Adrenal gland (tissue), 12 donors: ENCODE measurements around the gene PKNOX2. TPM values are rescaled to one million over a fixed set of nuclear protein-coding genes. Genes with fewer than 3 reads are reported as not detected.

Experiments
- DNase-seq, 7 donors: peaks; one replicate each; pipeline ENCODE4 v3.0.0-alpha.2; 2019 to 2020
- H3K27ac ChIP-seq, 5 donors: fragments of 200-600 bp; sonication (generic) in 4 of 5; 1 replicate in 3 of 5; 2 replicates in 2 of 5; pipeline versions ENCODE4 v1.5.1 to v1.8.0; 2016 to 2020; ENCODE audit warnings: mild to moderate bottlenecking in 1 of 5
- H3K27me3 ChIP-seq: fragments of 200-600 bp; 2 replicates; pipeline ENCODE4 v1.8.0; 2021
- H3K36me3 ChIP-seq, 2 donors: fragments of 200-600 bp; replicated peaks in 1 of 2; 1 replicate in 1 of 2; 2 replicates in 1 of 2; pipeline versions ENCODE4 v1.5.1 to v1.8.0; 2018 to 2022
- H3K4me1 ChIP-seq, 2 donors: fragments of 200-600 bp; replicated peaks in 1 of 2; 1 replicate in 1 of 2; 2 replicates in 1 of 2; pipeline versions ENCODE4 v1.5.1 to v1.8.0; 2018 to 2021
- H3K4me3 ChIP-seq, 4 donors: fragments of 200-600 bp; sonication (generic) in 3 of 4; one replicate each; pipeline ENCODE4 v1.5.1; 2016 to 2018
- H3K9me3 ChIP-seq, 3 donors: fragments of 200-600 bp; sonication (generic) in 1 of 3; replicated peaks in 1 of 3; 1 replicate in 2 of 3; 2 replicates in 1 of 3; pipeline versions ENCODE4 v1.5.1 to v1.8.0; 2016 to 2021
- POLR2A ChIP-seq, 2 donors: fragments of 450-650 bp; IDR thresholded peaks; one replicate each; pipeline ENCODE4 v1.6.1; 2017; ENCODE audit warnings: antibody characterized with exemption in 2 of 2, mild to moderate bottlenecking in 2 of 2, moderate library complexity in 1 of 2
- WGBS, 4 donors: extraction: QIAGEN DNeasy Blood & Tissue Kit in 2 of 4; methylation state at CpG; one replicate each; pipeline versions ENCODE4 v1.1.5 to v1.1.7; 2013 to 2017; 5-methylcytosine and 5-hydroxymethylcytosine counted together
- intact Hi-C, 2 donors: fragments of 100-400 bp; cut with DNase I; formaldehyde crosslinking; loops; one replicate each; pipeline versions ENCODE4 v1.14.1 to v1.15.0; 2022 to 2023
- polyA plus RNA-seq, 3 donors: library from polyadenylated mRNA; stranded (reverse); fragments of 200-250 nt in 2 of 3; fragments of 350-450 nt in 1 of 3; fragmentation: Illumina TruSeq in 1 of 3; extraction: RNeasy Lipid Tissue Mini Kit (QIAGEN cat#74804) in 1 of 3; gene quantifications; one replicate each; pipeline ENCODE4 v1.2.3, GENCODE V29; 2013 to 2014
- total RNA-seq, 9 donors: library from RNA; depleted of rRNA in 4 of 9; stranded (reverse); fragments of >200 nt in 4 of 9; fragments of 120-200 nt in 1 of 9; fragmentation: NEBNext Ultra II Directional in 1 of 9; extraction: Animal tissue kit (Norgen Biotek cat#: 25700) in 1 of 9; gene quantifications; one replicate each; pipeline versions ENCODE4 v1.1.0 to v1.2.4, GENCODE V29; 2013 to 2023
- TF ChIP-seq, protein P1 (sequence below), 6 experiments: fragments of 450-650 bp in 4 of 6; fragments of 200-600 bp in 2 of 6; sonication (generic) in 1 of 6; IDR thresholded peaks; 1 replicate in 5 of 6; 2 replicates in 1 of 6; pipeline versions ENCODE4 v1.5.1 to v1.8.0; 2016 to 2021; ENCODE audit warnings: antibody characterized with exemption in 6 of 6, mild to moderate bottlenecking in 2 of 6, moderate library complexity in 1 of 6
- donor health status: healthy with polysubstance abuse.
- donor health status: Bipolar disorder and iron deficiency.
- donor health status: DM: yes; HTN: yes; CAD: no.
- donor health status: DM: no; HTN: no; CAD: no.
- donor health status: DM: no; HTN: no; CAD: no.
- donor health status: DM: yes; HTN: yes; CAD: no.

Gene PKNOX2
- total and polyA plus RNA-seq, 12 donors = 1.2 to 34.7 (median 3.1) TPM

DNA sequence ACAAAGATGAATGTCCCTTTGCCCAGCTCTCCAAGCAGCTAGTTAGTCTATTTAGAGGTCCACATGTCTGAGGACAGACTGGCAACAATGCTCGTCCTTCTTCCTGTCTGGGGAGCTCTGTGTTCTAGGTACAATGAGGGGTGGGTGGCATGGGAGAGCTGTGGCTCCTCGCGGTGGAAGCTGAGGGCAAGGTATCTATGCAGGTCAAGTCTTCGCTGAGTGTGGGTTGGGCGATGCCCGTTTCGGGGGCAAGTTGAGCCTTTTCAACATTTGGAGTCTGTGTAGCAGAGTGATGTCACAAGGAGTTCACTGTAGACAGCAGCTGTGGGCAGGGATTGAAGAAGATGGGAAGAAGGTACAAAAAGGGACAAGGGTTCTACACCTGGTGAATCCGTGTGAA is 168.3 kb downstream of the PKNOX2 start:
- peak in 1 of 7 donors; percentile 20 for DNase-seq
- Histone ChIP-seq H3K4me1 (no peaks in the 10 kb centered on the region), H3K4me3 (no peak overlapping the region), H3K27ac (no peak overlapping the region), H3K9me3 (no peaks in the 10 kb centered on the region), H3K27me3 (no peaks in the 10 kb centered on the region), H3K36me3 (no peaks in the 10 kb centered on the region)
- WGBS, 4 donors = 84 to 93% (median 90%) methylated on average over 8 of the region's 8 CpGs
- intact Hi-C loops = no loop called here
- TF ChIP-seq, protein P1, sequence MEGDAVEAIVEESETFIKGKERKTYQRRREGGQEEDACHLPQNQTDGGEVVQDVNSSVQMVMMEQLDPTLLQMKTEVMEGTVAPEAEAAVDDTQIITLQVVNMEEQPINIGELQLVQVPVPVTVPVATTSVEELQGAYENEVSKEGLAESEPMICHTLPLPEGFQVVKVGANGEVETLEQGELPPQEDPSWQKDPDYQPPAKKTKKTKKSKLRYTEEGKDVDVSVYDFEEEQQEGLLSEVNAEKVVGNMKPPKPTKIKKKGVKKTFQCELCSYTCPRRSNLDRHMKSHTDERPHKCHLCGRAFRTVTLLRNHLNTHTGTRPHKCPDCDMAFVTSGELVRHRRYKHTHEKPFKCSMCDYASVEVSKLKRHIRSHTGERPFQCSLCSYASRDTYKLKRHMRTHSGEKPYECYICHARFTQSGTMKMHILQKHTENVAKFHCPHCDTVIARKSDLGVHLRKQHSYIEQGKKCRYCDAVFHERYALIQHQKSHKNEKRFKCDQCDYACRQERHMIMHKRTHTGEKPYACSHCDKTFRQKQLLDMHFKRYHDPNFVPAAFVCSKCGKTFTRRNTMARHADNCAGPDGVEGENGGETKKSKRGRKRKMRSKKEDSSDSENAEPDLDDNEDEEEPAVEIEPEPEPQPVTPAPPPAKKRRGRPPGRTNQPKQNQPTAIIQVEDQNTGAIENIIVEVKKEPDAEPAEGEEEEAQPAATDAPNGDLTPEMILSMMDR (IDR thresholded peaks at IDR 0.05) = no peak
- no peak for TF ChIP-seq POLR2A (IDR thresholded peaks at IDR 0.05)

DNA sequence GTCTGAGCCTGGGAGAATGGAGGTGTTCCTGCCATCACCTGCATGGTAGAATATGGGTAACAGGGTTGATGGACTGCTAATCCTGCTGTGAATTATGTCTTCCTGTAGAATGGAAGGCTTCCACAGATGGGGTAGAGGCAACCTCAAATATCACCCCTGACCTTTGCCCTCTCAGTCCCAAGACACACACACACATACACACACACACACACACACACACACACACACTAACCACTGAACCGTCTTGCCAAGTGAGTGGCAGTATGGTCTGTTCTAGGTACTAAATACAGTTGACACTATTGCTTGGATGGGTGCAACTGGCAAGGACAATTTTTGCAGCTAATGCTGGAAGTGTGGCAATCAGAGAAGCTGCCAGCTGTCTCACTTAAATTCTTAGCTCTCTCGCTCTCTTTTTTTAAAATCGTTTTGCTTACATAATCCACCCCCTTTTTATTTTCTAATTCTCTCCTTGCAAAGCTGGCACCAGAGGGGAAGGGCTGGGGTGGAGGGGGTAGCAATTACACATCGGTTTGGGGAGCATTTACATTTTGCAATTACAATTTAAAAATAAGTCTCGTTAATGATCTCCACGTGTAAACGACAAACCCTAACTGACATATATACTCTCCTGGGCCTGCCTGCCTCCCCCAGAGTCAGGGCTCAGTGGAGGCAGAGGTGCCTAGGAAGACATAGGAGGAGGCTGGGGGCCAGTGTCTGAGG is 169.0 kb downstream of the PKNOX2 start:
- intact Hi-C loops = no loop called here

DNA sequence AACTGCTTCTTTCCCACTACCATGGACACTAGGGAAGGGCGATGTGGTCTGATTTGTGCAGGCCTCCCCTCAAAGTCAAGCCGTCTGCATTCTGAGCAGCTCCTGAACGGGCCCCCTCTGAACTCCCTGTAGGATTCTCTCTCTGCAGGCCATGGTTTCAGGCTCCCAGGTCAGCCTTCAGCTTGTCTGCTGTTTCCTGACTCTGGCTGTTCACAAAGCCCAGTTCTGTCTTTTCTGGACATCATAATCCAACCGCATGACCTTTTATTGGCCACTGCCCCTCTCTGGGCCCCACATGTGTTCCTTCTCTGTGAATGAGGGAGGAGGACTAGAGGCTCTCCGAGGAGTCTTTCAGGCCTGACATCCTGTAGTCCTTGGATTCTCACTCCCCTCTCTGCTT is 170.6 kb downstream of the PKNOX2 start:
- Histone ChIP-seq H3K36me3 (no peaks in the 10 kb centered on the region), H3K4me3 (no peak overlapping the region), H3K27ac (no peak overlapping the region), H3K9me3 (no peaks in the 10 kb centered on the region), H3K27me3 (no peaks in the 10 kb centered on the region), H3K4me1 (no peaks in the 10 kb centered on the region)
- intact Hi-C loops = no loop called here
- WGBS, 4 donors = 59 to 65% (median 64%) methylated on average over 5 of the region's 5 CpGs
- DNase-seq = no peak
- TF ChIP-seq, protein P1 (IDR thresholded peaks at IDR 0.05) = no peak
- no peak for TF ChIP-seq POLR2A (IDR thresholded peaks at IDR 0.05)

More for the DNA sequence above, 169.0 kb downstream of the PKNOX2 start:
- Histone ChIP-seq H3K36me3 (no peaks in the 10 kb centered on the region), H3K27me3 (no peaks in the 10 kb centered on the region), H3K27ac (no peak overlapping the region), H3K4me3 (no peak overlapping the region), H3K4me1 (no peaks in the 10 kb centered on the region), H3K9me3 (no peaks in the 10 kb centered on the region)
- peak in 1 of 7 donors; percentile 34 for DNase-seq
- TF ChIP-seq POLR2A (IDR thresholded peaks at IDR 0.05) = no peak
- 77 to 87% (median 81%) methylated on average over 7 of the region's 7 CpGs for WGBS, 4 donors

DNA sequence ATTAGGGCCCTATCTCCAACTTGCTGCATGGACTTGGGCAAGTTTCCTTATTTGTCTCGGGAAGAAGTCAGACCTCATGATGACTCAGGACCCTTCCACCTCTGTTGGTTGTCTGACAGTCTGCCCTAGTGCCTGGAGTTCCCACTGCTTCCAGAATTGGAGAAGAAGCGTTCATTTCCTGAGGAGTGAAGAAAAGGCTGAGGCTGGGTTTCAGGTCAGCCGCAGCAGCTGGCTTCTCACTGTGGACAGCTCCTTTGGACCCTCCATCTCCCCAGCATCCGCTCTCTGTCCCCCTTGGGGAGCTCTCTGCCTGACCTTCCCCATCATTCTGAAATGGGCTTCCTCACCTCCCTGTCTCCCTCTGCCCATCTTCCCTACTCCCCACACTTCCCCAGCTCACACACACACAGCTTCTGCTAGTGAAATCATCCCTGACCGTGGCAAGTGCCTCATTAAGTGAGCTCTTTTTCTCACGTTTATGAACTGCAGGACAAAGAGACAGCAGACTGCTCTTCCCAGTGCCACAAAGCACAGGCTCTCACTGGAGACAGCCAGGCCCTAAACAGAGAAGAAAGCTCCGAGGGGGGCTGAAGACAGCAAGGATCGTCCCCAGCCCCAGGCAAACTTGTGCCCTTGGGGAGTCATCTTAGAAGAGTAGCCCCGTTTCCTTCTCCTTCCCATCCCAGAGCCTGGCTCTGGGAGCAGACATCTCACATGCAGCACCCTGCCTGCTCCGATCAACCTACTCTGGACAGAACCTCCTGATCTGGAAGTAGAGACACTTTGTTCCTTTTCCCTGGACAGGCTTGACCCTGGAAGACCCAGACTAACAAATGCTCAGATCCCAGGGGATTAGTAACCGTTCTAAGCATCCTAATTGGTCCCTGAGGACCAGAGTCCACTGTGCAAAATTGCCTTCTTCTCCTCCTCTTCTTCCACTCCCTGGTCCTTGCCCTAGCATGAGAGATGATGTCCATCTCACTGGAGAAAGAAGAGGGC is 173.6 kb downstream of the PKNOX2 start:
- H3K27me3 ChIP-seq = no peaks in the 10 kb centered on the region
- H3K9me3 ChIP-seq = no peaks in the 10 kb centered on the region
- no peak for DNase-seq
- no peak overlapping the region for H3K4me3 ChIP-seq
- peak overlapping the region in 2 of 5 donors; percentile 30 to 68 for H3K27ac ChIP-seq
- no peaks in the 10 kb centered on the region for H3K36me3 ChIP-seq
- TF ChIP-seq POLR2A (IDR thresholded peaks at IDR 0.05) = no peak
- TF ChIP-seq, protein P1 (IDR thresholded peaks at IDR 0.05) = no peak
- no peaks in the 10 kb centered on the region for H3K4me1 ChIP-seq
- intact Hi-C loops = no loop called here
- 55 to 73% (median 64%) methylated on average over 11 of the region's 11 CpGs for WGBS, 4 donors
